ENCODE data around the gene RAB11FIP4. TPM values are rescaled to one million over a fixed set of nuclear protein-coding genes. Genes with fewer than 3 reads are reported as not detected.

Gene RAB11FIP4
- total RNA-seq, 3 donors from 2014 or later (not counting 1 experiment from before 2014, with no cell fraction given): 81.4 to 121 (median 102) TPM

GRCh38 chr17:31515267-31515666, 123.8 kb downstream of the RAB11FIP4 start:
- intact Hi-C loops (cut with micrococcal nuclease): no loop called here
- 94% methylated on average over 8 of the region's 8 CpGs for WGBS (ENCODE audit: insufficient coverage)

GRCh38 chr17:31517524-31517923, 126.0 kb downstream of the RAB11FIP4 start:
- intact Hi-C loops (cut with micrococcal nuclease): no loop called here
- Mint-ChIP-seq H3K27ac (peak overlapping the region; percentile 29 to 57), H3K27me3 (ENCODE audit: low read depth in 2 of 2) (no peaks in the 10 kb centered on the region), H3K9me3 (no peaks in the 10 kb centered on the region), H3K4me1 (peaks cover 16 to 29% of the 10 kb centered on the region in 2 donors), H3K4me3 (no peak overlapping the region), H3K36me3 (no peaks in the 10 kb centered on the region)
- Histone ChIP-seq H3K27ac (ENCODE audit: low read length) (no peak overlapping the region), H3K36me3 (ENCODE audit: control insufficient read depth, insufficient read depth, low read length) (peaks cover 32% of the 10 kb centered on the region), H3K4me3 (ENCODE audit: low read length) (no peak overlapping the region), H3K4me1 (ENCODE audit: control insufficient read depth, insufficient read depth, low read length) (peaks cover 32% of the 10 kb centered on the region), H3K27me3 (ENCODE audit: control insufficient read depth, insufficient read depth, low read length) (no peaks in the 10 kb centered on the region), H3K9me3 (ENCODE audit: control insufficient read depth, insufficient read depth, low read length) (no peaks in the 10 kb centered on the region)
- DNase-seq (peak in 1 of 2 donors; percentile 31), ATAC-seq (peak in 1 of 3 donors; percentile 25)
- 85% methylated on average over 11 of the region's 11 CpGs for WGBS (ENCODE audit: insufficient coverage)
- no peak for TF ChIP-seq CTCF (IDR thresholded peaks at IDR 0.05)

More at GRCh38 chr17:31515267-31515666, 123.8 kb downstream of the RAB11FIP4 start:
- Histone ChIP-seq H3K4me1 (ENCODE audit: control insufficient read depth, insufficient read depth, low read length) (peaks cover 55% of the 10 kb centered on the region), H3K27me3 (ENCODE audit: control insufficient read depth, insufficient read depth, low read length) (no peaks in the 10 kb centered on the region), H3K36me3 (ENCODE audit: control insufficient read depth, insufficient read depth, low read length) (peaks cover 14% of the 10 kb centered on the region), H3K9me3 (ENCODE audit: control insufficient read depth, insufficient read depth, low read length) (no peaks in the 10 kb centered on the region), H3K27ac (ENCODE audit: low read length) (no peak overlapping the region), H3K4me3 (ENCODE audit: low read length) (no peak overlapping the region)
- H3K4me3 Mint-ChIP-seq: no peak overlapping the region
- no peaks in the 10 kb centered on the region for H3K9me3 Mint-ChIP-seq
- ATAC-seq: no peak
- no peaks in the 10 kb centered on the region for H3K27me3 Mint-ChIP-seq (ENCODE audit: low read depth in 2 of 2)
- peak overlapping the region; percentile 57 to 67 for H3K27ac Mint-ChIP-seq
- TF ChIP-seq CTCF (IDR thresholded peaks at IDR 0.05): no peak
- no peak for DNase-seq
- H3K36me3 Mint-ChIP-seq: no peaks in the 10 kb centered on the region
- peaks cover 28 to 49% of the 10 kb centered on the region in 2 donors for H3K4me1 Mint-ChIP-seq

- H3K27me3 Mint-ChIP-seq (ENCODE audit: low read depth in 2 of 2): no peaks in the 10 kb centered on the region
- Histone ChIP-seq H3K9me3 (ENCODE audit: control insufficient read depth, insufficient read depth, low read length) (no peaks in the 10 kb centered on the region), H3K27ac (ENCODE audit: low read length) (no peak overlapping the region), H3K4me3 (ENCODE audit: low read length) (no peak overlapping the region), H3K27me3 (ENCODE audit: control insufficient read depth, insufficient read depth, low read length) (no peaks in the 10 kb centered on the region), H3K36me3 (ENCODE audit: control insufficient read depth, insufficient read depth, low read length) (peaks cover 41% of the 10 kb centered on the region), H3K4me1 (ENCODE audit: control insufficient read depth, insufficient read depth, low read length) (peaks cover 23% of the 10 kb centered on the region)
- ATAC-seq (no peak), DNase-seq (no peak)
- WGBS (ENCODE audit: insufficient coverage): 96% methylated on average over 4 of the region's 4 CpGs
- peaks cover 16 to 29% of the 10 kb centered on the region in 2 donors for H3K4me1 Mint-ChIP-seq
- H3K4me3 Mint-ChIP-seq: no peak overlapping the region
- no peak overlapping the region for H3K27ac Mint-ChIP-seq
- intact Hi-C loops (cut with micrococcal nuclease): no loop called here
- H3K36me3 Mint-ChIP-seq: no peaks in the 10 kb centered on the region
- H3K9me3 Mint-ChIP-seq: no peaks in the 10 kb centered on the region
- no peak for TF ChIP-seq CTCF (IDR thresholded peaks at IDR 0.05)
Observed at GRCh38 chr17:31518478-31518877, 127.0 kb downstream of the RAB11FIP4 start.

Measured in natural killer cell (primary cell).